Measurements from ENCODE around the gene CRADD.
"Not testable (repeated sequence)": the region's sequence is repeated elsewhere in the genome, so short reads cannot be mapped to it uniquely, and the experiment has no call there.

The CRADD gene

DNA sequence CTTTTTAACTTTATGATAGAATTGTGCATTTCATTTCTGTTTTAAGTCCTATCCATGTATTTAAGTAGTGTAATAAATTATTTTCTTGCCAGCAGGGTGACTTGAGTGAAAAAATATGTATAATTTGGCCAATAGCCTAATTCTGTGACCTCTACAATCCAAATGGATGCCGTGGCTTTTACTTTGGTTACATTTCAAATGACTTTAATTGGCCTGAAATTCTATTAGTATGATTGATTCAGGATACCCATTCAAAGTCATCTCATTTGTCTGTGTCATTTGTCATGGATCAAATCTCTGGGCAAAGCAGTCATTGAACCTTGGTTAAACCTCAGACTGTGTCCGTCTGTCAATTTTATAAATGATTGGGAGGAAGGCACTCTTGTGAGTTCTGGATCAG is 29.6 kb downstream of the CRADD start:
- DNase-seq (ENCODE audit: low read depth in 2 of 2), result no peak

DNA sequence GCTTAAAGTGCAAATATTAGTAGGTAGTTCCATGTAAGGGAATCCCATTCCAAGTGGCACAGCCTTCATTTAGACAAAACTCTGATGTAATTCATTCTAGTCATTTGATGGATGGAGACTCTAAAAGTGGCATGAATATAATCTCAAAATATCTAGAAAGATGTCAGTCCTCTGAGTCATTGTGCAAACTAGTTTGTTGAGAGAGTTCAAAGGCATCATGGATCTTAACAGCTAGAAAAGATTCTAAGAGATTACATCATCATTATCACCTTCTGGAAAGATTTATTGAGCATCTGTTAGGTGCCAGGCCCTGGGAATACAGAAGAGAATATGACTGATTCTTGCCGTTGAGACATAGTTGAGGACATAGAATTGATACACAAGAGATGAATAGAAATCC is 30.7 kb downstream of the CRADD start:
- no peak for DNase-seq (ENCODE audit: low read depth in 2 of 2)

DNA sequence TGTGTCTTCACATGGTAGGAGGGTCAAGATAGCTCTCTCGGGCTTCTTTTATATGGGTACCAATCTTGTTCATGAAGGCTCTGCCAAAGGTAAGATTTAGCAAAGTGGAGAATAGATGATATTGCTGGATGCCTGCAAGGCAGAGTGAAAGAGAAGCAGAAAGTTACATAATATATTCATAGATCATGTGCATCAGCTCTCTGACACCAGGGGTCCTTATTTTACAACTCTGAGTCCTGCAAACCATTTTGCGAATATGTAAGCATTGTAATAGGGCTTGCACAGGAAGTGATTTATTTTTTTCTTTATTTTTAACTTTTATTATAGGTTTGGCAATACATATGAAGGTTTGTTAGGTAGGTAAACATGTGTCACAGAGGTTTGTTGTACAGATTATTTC is 31.8 kb downstream of the CRADD start:
- DNase-seq (ENCODE audit: low read depth in 2 of 2), result no peak

DNA sequence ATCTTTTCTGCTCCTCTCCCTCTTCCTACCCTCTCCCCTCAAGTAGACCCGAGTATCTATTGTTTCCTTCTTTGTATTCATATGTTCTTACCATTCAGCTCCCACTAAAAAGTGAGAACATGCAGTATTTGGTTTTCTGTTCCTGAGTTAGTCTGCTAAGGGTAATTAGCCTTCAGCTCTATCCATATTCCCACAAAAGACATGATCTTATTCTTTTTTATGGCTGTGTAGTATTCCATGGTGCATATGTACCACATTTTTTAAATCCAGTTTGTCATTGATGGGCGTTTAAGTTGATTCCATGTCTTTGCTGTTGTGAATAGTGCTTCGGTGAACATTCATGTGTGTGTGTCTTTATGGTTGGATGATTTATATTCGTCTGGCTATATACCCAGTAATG is 32.2 kb downstream of the CRADD start:
- DNase-seq (ENCODE audit: low read depth in 2 of 2), result no peak

DNA sequence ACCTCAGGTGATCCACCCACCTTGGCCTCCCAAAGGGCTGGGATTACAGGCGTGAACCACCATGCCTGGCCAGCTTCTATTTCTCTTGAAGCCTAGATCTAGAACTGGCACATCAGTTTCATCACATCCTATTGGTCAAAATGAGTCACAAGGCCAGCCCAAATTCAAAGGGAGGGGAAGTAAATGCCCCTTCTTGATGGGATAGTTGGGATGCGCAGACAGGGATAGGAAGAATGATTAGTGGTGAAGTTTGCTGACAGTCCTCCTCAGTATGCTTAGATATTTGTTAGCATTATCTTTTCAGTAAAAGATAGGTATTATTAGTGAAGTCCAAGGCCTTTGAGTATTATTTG is 33.4 kb downstream of the CRADD start:
- no peak for DNase-seq (ENCODE audit: low read depth in 2 of 2)

DNA sequence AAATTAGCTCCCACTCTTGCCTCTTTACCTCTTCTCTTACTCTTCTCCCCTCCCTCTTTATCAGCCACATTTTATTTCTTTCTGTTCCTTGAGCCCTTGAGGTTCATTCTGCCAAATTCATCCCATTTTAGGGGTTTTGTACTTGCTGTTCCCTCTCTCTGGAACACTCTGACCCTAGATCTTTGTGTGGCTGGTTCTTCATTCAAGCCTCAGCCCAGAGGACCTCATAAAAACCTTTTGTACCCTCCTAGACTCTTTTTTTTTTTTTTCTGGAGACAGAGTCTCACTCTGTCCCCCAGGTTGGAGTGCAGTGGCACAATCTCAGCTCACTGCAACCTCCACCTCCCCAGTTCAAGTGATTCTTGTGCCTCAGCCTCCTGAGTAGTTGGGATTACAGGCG is 34.3 kb downstream of the CRADD start:
- not testable (repeated sequence) for DNase-seq (ENCODE audit: low read depth in 2 of 2)

DNA sequence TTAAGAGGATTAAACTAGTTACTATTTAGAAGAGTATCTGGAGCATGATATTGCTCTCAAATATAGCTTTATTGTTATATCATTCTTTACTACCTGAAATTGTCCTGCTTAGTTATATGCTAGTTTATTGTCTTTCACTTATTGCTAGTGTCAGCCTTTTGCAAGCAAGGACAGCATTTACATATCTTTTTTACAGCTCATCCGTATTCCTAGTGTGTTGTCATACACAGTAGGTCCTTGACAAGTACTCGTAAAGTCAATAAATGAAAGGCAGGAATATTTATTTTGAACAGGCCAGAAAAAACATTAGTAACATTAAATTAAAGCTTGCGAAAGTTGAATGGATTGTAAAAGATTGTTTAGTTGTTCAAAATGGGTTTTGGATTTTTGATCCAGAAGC is 35.0 kb downstream of the CRADD start:
- no peak for DNase-seq (ENCODE audit: low read depth in 2 of 2)

DNA sequence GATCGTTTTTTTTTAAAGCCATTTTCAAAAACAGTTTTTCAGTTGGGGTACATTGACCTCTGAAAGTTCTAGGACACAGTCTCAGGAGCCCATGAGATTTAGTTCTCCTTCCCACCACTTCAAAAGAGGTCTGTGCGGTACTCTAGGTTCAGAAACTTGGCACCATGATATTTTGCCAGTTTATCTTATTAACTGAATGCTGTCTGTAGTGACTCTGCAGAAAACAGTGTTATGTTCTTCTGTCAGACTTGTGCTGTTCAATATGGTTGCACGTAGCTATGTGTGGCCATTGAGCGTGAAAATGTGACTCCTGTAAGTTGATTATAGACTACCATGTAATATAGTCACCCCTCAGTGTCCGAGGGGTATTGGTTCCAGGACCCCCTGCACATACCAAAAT is 35.9 kb downstream of the CRADD start:
- DNase-seq (ENCODE audit: low read depth in 2 of 2), result no peak

DNA sequence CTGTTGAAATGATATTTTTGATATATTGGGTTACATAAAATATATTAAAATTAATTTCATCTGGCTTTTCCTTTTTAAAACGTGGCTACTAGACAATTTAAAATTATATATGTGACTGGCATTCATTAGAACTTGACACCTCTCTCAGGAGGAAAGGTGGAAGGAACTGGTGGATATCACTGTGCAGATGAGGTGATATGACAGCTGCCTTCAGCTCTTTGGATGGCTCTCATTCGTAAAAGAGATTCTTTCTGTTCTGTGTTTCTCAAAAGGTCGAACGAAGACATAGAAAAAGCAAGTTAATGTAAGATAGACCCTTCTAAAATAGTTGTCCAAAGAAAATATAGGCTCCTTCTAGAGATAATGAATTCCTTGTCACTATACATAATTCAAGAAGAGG is 36.6 kb downstream of the CRADD start:
- DNase-seq (ENCODE audit: low read depth in 2 of 2), result no peak

DNA sequence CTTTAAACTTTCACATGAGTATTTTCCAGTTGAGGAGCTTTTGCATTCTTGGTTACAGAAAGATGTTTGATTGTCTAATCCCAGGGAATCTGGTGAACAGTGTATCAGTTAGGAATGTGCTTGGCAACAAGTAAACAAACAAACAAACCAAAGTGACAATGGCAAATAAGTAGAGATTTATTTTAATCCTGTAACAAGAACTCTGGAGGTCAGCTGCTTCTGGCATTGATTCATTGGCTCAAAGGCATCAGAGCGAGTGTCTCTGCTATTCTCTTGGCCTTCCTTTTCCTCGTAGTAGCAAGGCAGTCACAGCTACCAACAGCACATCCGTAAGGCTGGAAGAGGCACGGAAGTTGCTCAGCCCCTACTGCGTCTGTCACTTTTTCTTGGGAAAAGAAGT is 37.2 kb downstream of the CRADD start:
- no peak for DNase-seq (ENCODE audit: low read depth in 2 of 2)

DNA sequence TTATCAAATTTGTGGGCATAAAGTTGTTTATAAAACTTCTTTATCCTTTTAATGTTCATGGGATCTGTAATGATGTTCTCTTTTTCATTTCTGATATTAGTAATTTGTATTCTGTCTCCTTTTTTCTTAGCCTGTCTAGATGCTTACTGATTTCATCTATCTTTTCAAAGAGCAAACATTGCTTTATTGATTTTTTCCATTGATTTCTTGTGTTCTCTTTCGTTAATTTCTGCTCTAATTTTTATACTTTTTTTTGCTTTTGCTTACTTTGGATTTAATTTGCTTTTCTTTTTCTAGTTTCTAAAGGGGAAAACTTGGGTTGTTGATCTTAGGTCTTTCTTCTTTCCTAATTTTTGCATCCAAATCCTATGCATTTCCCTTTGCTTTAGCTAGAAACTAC is 42.5 kb downstream of the CRADD start:
- no peak for DNase-seq (ENCODE audit: low read depth in 2 of 2)

DNA sequence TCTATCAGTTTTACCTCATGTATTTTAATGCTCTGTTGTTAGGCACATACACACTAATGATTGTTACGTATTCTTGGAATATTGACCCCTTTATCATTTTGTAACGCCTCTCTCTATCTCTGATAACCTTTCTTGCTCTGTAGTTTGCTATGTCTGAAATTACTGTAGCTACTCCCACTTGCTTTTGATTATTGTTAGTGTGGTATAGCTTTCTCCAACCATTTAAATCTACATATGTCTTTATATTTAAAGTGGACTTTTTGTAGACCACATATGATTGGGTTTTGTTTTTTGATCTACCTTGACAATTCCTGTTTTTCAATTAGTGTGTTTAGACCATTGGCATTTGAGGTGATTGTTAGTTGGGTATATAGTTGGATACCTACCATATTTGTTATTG is 43.4 kb downstream of the CRADD start:
- no peak for DNase-seq (ENCODE audit: low read depth in 2 of 2)

DNA sequence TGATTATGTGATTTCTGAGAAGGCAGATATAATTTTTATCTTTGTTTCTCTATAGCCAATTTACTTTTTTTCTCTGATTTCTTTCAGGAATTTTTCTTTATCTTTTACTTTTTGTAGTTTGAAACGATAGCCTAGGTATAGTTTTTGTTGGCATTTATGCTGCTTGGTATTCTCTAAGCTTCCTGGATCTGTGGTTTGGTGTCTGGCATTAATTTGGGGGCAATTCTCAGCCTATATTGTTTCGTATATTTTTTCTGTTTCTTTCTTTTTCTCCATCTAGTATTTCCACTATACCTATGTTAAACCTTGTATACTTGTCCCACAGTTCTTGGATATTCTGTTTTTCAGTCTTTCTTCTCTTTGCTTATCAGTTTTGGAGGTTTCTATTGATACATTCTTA is 45.0 kb downstream of the CRADD start:
- no peak for DNase-seq (ENCODE audit: low read depth in 2 of 2)

DNA sequence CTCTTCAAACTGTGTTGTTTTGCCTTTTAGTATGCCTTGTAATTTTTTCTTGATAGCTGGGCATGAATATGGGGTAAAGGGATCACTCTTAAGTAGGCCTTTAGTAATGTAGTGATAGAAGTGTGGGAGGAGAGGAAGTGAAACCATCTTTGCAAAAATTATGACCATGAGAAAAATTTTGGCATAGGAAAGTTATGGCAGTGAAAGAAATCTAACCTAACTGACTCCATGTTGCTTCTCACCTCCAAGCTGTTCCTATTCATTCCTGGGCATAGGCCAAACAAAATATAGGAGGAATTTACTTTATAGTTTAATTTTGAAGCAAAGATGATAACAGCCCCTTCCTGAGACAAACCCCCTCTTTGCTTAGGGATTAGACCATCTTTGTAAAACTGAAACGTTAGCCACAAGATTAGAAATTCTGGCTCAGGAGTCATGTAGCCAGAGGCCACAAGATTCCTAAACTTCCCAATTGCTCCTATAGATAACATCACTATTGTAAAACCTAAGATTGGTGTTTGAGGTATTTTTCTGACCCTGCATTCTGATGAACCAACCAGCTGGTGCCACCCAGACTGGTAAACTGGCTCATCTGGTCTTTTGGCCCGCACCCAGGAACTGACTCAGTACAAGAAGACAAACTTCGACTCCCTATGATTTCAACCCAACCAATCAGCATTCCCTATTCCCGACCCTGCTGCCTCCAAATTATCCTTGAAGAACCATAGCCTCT is 45.8 kb downstream of the CRADD start:
- DNase-seq (ENCODE audit: low read depth in 2 of 2), result no peak

DNA sequence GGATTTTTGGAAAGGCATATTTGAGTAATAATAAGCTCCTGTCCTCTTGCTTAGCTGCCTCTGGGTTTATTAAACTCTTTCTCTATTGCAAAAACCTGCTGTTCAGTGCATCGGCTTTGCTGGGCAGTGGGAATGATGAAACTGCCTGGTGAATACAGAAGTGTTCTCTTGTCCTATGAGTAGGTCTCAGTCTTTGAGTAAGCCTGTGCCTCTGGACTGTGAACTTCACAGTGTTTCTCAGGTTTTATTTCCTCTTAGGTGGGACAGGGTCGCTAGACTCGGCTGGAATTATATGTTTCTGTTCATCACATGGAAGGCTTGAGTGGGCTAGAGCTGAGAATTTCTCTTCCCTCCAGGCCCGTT is 46.4 kb downstream of the CRADD start:
- DNase-seq (ENCODE audit: low read depth in 2 of 2), result no peak

DNA sequence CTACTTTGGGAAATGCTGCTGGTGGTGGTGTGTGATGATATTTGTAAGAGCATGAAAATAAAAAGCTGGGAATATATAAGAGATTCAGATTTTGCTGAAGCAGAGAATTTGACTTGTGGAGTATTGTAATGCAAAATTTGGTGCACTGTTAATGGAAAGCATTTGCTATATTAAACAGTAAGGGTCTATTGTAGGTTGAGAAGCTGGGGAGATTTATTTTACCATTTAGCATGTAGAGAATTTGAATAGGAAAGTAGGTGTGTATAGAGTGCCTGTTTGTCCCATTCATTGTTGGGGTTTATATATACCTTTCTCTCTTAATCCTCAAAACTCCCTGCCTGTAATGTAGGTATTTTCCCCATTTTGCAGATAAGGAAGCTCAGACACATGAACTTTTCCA is 48.4 kb downstream of the CRADD start:
- no peak for DNase-seq (ENCODE audit: low read depth in 2 of 2)

DNA sequence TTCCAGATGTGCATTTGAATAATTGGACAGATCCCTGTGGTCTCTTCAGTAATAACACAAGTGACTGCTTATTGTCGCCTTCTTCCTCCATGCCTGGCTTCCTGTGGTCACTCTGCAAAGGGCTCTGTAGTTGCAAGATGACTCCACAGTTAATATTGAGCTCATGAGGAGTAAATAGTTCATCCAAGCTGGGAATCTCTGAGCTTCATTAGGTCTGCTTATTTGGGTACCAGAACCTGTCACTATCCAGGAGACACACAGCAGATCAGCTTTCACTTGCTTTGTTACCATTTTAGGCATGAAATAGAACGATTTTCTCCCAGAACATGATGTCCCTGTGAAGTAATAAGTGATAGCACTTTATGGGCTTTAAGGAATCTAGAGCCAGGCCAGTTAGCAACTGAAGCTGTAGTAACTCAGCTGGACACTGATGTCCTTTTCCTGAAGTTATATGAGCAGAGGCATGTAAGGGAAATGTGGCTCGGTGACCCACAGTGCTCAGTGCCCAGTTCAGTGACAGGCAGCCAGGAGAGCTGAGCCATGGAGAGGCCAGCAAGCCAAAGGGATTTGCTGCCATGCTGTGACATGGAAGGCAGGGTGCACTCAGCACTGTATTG is 50.1 kb downstream of the CRADD start:
- DNase-seq (ENCODE audit: low read depth in 2 of 2), result no peak

DNA sequence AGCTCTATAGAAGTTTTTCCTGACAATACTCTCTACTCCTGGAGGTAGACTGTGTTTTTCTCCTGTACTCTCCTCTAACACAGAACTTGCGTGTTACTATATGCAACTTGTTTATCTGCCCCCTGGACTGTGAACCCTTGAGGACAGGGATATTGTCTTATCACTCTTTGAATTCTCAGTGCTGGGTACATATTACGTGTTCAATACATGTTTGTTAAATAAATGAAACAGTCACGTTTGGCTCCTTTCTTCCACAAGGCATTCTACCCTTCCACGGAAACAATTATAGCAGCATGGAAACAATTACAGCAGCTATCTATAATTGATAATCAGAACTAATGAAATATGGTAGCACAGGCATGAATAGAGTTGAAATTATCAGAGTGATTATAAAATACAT is 50.7 kb downstream of the CRADD start:
- no peak for DNase-seq (ENCODE audit: low read depth in 2 of 2)

DNA sequence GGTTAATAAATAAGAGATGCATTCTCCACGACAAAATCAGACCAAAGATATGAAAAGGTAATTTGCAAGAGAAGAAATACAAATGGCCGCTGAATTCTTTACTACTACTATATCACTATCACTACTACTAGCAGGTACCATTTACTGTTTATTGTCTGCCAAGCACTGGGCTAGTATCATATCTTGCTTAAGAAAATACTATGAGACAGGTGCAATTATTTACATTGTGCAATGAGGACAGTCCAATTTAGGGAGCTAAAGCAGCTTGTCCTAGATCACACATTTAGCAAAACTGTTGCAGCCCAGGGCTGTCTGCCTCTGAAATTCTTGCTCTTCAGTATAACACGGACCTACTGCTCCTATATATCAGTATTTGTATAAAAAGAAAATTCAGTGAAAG is 52.8 kb downstream of the CRADD start:
- no peak for DNase-seq (ENCODE audit: low read depth in 2 of 2)

DNA sequence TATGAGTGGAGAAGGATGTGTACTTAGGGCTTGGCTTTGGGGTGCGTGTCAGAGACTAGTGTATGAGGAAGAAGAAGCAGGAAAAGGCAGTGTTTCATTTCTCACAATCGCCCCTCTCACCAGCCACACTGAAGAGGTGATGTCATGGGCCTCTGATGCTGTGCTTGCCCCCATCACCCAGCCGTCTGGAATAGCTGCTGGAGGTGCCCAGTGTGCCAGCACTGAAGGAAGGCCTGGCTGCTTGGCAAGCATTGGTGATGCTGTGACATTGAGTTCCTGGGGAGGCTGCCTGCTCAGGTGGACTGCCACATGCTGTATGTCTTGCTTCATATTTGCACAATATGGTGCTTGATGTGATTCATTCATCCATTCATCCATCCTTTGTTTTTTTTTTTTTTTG is 56.2 kb downstream of the CRADD start:
- DNase-seq (ENCODE audit: low read depth in 2 of 2), result no peak

DNA sequence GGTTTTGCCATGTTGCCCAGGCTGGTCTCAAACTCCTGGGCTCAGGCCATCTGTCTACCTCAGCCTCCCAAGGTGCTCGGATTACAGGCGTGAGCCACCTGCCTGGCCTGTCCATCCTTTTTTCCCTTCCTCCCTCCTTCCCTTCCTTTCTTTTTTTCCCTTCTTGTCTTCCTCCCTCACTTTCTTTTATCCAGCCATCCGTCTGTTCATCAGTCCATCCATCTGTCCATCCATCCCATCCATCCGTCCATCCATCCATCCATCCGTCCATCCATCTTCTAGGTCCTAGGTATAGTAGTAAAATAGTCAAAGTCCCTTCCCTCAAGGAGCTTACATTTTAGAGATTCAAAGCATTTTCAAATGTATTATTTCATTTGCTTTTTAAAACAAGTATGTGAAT is 56.8 kb downstream of the CRADD start:
- DNase-seq (ENCODE audit: low read depth in 2 of 2), result no peak

DNA sequence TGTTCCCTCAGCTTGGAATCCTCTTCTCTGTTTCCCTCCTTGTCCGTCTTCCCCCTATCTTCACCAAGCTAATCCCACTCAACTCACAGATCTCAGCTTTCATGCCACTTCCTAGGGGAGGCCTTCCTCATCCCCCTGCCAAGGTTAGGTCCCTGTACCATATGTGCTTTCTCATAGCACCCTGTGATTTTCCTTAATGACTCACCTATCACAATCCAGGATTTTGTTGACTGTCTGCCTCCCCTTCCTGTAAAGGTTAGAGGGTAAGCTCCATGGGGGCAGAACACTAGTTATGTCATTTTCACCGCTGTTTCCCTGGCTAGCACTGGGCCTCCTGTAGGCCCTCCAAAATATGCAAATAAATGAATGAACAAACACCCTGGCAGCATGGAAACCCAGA is 57.6 kb downstream of the CRADD start:
- no peak for DNase-seq (ENCODE audit: low read depth in 2 of 2)

DNA sequence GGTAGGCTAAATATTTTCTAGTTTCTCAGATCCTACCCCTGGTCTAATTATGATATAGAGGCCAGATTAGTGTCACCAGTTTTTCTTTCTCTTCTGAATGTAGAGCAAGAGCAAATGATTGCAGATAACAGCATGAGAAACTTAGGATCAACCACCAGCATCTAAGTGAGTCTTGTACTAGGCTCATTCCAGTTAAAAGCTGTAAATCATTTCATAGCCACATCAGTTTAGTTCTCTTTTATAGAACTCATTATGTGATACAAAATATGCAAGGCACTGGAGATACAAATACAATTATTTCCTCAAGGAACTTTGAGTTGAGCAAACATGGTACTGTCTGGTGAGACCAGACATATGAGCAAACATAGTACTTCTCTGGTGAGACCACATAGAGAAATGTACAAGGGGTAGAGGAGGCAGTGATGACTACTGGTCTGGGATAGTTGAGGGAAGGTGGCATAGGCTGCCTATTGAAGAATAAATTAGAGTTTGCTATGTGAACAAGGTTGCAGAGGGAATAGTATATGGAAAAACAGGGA is 59.5 kb downstream of the CRADD start:
- DNase-seq (ENCODE audit: low read depth in 2 of 2), result no peak

Data from stimulated activated CD4-positive, alpha-beta T cell treated with anti-CD3 and anti-CD28 coated beads, Interleukin-15, amount 100 ng/mL, for 48 hours (primary cell).